Retina (tissue), 1 donor: ENCODE results near the gene AUTS2.
"Not testable (repeated sequence)": the region's sequence is repeated elsewhere in the genome, so short reads cannot be mapped to it uniquely, and the experiment has no call there.

ENCODE experiments used
- DNase-seq: peaks from one replicate; pipeline ENCODE4 v3.0.0-alpha.2; 2016

The AUTS2 gene

DNA sequence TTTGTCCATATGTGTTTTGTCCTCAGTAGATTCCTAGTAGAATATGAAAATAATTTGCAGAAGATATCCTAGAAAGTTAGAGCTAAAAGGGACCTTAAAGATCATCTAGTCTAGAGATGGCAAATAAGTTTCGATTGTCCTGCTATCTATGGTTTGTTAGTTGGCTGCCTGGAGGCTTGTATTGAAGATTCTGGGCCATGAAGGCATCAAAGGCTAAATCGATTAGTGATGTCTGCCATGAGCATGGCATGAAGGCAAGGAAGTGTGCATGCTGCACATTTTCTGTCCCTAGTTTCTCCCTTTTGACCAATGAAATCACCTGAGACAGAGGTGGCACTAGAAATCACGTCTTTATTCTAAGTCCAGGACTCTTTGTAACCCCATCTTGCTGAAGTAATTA, 979.9 kb downstream of the AUTS2 start:
- no peak for DNase-seq

DNA sequence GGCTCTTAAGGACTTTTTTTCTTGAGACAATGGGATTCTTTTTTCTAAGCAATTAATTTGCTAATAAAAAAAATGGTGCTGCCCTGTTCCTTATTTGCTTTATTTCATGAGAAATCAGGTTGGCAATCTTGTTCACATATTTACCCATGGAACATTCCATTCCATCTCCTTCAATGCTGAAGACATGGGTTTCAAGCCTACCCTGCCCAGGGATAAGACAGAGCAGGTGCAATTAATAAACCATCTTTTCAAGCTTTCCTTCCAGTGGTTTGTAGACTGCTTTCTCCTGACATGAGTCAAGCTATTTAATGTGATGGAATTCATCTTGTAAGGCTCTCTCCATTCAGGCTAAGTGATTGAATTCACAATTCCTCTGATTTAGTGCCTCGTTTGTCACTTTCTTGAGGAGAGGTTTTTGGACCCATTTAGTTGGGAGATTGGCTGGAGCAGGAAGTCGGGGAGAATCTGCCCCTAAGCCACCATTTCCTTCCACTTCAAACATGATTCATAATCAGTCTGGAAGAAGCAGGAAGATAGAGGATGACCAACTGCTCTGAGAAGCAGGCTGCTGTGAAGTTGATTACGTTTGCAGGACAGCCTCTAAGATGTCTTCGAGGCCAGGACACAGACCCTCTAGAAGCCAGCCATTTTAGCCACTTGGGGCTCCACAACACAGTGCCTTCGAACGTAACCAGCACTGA, 981.3 kb downstream of the AUTS2 start:
- DNase-seq = no peak

DNA sequence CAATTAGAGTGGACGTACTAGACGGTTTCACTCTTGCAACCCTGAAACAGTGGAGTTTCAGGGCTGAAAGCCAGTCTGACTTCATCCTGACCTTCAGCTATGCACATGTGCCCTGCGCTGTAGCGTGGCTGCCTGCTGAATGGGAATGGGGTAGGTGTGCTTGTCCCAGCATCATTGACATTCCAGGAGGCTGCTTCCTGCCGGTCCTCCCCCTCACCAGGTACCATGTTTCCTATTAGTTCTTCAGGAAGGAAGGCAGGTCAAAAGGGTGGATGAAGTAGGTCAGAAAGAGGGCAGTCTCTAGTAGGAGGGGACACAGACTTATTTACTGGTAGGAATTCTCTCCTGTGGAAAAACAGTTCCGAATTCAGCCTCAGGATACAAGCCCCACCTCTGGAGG, 981.9 kb downstream of the AUTS2 start:
- DNase-seq = no peak

DNA sequence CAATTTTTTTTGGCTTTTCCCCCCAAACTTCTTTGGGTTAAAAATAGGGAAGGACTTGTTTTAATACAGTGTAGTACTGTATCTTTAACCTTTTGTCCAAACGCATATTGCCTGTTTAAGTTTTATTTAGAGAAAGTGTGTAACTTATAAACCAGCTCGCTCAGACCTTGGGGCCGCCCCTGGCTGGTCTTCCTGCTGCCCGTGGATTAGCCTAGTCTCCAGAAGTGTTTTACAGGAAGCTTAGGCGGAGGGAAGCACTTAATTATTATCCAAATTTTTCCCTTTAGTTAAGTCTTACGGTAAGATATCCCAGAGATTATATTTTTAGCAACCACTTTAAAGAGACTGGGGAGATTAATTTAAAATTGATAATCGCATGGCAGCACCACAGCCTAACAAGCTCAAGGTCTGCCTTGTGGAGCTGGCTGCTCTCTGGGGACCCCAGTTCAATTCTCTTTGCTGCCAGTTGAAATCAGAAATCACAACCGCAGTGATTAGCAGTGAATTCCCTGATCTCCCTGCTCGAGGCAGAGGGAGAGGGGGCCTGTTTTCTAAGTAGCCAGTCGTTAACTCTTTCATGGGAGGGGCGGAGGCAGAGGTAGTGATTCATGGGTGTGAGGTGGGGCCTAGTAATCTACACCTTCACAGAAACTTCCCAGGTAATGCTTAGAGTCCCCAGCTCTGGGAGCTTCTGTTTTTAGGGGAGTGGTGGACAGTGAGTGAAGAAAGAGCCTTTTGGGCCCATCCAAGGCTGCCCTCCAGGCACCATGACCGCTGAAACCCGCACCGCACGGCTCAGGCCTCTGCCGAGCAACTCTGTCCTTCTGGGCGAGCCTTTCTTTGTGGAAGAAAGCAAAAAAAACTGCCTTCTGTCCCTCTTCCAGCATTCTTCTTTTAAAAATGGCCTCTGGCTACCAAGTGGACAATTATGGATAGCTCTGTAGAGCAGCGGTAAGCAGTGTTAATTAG, 984.9 kb downstream of the AUTS2 start:
- DNase-seq = peak; percentile 78

DNA sequence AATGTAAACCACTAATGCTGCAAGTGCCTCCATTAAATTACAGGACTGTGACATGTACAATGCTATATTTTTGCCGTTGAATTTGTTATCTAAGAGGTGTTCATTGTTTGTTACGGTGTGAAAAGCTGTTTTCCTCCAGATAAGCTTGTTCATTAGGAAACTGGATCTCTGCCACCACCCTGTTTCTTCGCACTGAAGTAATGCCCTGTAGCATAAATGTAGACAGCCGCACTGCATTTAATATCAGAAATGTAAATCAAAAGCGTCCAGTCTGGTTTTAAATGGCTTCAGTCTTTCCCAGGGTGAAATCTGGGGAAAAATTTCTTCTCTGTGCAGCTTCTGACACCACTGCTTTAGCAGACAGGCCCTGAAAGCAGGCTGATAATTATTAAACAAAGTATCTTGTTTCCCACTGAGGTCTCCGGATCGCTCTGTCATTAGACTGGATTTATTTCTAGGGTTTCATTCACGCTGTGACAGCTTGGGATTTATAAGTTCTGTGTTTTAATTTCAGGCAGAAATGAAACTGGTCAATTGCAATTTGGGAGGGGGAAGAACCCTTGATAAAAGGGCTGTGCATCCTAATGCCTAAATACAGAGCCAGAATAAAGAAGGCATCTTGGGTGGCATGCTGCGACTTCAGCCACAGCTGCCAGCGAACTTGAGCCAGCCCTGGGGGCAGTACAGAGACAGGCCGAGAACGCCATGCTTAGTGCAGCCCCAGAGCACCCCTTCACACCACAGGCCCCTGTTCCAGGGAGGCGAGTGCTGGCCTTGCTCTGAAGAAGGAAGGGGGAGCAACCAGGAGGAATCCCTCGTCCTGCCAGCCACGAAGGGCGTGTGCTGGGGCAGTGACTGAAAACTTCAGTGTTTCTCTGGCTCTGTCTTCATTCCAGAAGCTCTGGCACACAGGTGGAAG, 985.9 kb downstream of the AUTS2 start:
- DNase-seq = peak; percentile 41

DNA sequence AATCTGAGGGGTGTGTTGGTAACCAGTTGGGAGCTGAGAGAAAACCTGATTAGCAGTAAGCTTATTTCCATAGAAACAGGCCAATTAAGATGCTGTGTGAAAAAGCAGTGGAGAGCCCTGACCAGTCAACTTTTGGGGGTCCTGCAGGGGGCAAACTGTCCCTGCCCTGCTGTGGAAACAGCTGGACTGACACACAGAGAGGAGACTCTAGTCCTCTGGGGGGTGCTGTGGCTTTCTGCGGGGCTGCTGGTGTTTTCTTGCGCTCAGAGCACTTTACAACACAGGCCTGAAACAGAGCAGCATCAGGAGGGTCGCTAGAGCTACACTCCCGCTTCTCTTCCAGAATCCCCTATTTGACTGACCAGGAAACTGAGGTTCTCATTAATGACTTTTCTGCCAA, 986.8 kb downstream of the AUTS2 start:
- DNase-seq = no peak

DNA sequence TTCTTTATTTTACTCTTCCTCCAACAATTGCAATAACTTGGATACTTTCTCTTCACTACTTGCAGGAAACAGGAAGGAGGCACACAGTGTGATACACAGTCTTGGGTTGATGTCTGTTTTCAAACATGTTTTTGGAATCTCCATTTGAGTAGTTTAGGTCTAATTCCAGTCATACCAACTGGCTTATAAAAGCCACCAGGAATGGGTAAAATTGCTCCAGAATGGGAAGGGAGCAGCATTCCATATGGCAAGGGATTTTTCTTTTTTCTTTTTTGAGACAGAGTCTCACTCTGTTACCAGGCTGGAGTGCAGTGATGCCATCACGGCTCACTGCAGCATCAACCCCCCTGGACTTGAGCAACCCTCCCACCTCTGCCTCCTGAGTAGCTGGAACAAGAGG, 988.5 kb downstream of the AUTS2 start:
- DNase-seq = no peak

DNA sequence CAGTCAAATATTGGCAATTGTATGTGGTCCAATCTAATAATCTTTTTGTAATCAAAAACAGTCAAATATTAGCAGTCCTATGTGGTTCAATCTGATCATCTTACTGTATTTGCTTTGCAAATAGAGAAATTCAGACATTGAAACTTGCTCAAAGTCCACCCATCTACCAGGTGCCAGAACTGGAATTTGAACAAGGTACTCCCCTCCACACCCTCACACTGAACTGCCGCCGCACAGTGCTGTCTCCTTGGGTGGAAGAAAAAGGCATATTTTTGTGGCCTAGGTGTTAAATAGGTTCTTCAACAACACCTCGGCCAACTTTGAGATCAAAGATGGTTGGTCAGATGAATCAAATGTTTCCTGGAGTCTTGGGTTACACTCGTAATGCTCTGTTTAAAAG, 989.5 kb downstream of the AUTS2 start:
- DNase-seq = no peak

DNA sequence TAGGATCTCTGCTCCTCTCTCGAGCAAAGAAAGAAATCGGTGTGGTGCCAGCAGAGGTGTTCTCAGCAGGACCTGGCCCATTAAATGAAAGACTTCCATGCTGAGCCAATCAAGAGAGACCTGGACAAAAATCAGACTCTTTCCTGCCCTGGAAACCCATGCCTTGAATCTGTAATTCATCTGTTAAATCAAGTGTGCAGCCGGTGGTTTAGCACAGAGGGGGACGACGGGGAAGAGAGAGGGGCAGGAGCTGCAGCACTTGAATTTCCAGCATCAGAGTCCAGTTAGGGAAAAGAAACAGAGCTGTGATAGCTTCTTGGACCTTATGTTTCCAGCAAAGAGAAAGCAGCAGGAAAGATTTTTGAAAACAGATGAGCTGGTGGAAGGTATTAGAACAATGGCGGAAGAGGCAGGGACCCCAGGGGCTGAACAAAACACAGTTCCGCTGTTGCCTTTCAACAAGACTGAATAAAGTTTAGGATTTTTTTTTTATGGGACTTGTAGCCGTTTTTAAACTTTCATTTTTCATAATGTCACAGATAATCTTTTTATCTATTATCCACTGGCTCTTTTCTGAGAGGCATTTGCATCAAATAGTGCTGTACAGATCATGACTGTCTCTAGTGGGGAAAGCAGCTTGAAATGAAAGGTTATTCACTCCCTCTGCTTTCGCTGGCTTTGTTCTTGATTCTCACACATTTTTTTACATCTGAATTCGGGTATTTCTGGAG, 990.1 kb downstream of the AUTS2 start:
- DNase-seq = peak; percentile 45

DNA sequence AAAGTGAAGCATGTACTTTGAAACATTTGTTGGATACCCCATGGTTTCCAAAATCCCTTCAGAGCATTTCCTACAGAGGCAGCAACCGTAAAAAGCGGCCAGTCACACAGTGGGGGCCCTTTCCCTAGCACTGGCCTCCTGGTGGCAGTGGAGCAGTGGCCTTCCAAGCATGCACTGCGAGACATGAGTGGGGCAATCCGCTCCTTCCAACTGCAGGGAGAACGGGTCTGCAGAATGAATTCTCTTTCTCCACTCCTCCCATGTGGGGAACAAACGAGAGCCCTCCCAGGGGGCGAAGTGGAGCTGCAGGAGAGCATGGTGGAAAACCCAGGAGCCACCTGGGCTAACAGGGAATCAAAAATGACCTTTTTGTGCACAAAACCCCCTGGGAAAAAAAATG, 990.7 kb downstream of the AUTS2 start:
- DNase-seq = no peak

DNA sequence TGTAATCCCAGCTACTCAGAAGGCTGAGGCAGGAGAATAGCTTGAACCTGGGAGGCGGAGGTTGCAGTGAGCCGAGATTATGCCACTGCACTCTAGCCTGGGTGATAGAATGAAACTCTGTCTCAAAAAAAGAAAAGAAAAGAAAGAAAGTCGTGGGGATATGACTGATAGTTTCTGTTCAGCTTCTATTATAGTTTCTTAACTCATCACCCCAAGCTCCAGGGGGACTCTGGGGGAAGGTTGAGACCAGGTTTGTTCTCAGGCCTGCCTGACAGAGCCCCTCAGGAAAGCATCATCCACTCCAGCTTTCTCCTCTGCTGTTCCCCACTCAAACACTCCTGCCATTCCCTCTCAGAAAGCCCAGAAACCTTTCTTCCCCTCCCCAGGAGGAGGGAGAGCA, 991.3 kb downstream of the AUTS2 start:
- no peak for DNase-seq

DNA sequence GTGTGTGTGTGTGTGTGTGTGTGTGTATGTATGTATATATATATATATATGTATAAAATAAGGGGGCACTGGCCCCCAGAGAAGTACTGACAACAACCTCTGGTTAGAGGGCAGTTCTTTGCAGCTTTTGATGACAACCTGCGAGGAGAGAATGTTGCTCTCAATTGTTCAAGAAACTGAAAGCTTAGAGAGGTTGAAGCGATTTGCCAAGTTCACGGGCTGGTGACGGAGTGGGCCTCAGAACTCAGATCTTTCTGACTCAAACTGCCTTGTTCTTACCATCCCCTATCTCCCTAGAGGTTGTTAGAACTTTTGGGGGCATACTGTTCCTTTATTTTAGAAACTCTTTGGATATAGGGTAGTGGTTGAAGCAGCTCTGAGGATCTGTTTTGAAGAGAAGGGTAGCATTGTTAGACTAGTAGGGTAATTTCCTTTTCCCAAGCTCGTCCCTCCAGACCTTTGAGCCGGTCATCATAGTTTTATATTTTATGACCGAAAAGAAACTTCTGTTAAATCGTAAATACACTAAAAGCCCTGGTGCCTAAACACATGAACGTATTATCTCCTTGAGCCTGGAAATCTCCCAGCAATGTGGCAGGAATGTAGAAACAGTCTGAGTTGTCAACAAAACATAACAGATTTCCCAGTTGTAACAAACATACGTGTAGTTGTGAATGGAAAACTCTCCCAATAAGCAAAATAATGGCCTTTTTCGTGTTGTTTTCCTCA, 992.0 kb downstream of the AUTS2 start:
- DNase-seq = no peak

DNA sequence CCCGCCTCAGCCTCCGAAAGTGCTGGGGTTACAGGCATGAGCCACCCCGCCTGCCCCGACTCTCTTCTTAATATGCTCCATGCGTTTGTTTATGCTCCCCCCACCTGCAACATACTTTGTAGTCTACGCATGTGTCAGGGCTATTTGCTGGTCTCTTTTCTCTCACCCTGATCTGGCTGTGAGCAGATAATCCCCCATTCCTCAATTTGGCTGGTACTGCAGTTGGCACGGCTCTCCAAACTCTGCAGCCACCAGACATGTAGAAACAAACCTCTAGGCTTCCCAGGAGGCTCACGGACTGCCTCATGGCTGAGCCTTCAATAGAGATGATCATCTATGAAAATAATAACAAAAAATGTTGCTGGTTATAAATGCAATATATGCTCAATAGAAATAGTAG, 993.4 kb downstream of the AUTS2 start:
- no peak for DNase-seq

DNA sequence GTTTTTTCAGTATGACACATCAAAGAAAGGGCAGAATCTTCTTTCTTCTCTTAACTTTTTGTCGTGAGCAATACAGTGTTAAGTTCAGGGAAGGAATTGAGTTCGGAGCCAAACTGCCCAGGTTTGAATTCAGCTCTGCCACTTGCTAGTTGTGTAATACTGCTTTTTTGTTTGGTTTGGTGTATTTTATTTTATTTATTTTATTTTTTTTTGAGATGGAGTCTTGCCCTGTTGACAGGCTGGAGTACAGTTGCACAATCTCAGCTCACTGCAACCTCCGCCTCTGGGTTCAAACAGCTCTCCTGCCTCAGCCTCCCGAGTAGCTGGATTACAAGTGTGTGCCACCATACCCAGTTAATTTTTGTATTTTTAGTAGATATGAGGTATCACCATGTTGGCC, 993.9 kb downstream of the AUTS2 start:
- no peak for DNase-seq

DNA sequence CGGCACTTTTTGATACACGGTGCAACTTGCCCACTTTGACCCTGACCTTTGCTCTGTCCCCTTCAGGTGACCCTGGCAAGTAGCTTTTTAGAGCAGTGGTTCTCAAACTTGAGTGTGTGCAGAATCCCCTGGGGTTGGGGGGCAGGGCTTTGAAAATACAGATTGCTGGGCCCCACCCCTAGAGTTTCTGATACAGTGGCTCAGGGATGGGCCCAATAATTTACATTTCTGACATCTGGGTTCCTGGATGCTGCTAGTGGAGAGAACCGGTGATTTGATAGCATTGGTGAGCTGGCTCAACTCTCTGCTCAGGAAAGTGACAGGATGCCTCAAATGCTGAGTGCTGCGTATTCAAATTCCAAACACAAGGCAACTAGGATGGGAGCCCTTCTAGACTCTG, 995.9 kb downstream of the AUTS2 start:
- no peak for DNase-seq

DNA sequence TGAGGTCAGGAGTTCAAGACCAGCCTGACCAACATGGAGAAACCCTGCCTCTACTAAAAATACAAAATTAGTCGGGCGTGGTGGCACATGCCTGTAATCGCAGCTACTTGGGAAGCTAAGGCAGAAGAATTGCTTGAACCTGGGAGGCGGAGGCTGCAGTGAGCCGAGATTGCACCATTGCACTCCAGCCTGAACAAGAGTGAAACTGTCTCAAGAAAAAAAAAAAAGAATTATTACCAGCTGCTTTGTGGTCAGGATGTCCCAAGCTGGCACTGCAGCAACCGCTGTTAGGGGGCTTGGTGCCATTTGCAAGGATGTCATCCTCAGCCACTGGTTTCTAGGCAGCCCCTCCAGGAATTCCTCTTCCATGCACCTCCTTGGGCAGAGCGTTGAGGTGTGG, 996.6 kb downstream of the AUTS2 start:
- not testable (repeated sequence) for DNase-seq

DNA sequence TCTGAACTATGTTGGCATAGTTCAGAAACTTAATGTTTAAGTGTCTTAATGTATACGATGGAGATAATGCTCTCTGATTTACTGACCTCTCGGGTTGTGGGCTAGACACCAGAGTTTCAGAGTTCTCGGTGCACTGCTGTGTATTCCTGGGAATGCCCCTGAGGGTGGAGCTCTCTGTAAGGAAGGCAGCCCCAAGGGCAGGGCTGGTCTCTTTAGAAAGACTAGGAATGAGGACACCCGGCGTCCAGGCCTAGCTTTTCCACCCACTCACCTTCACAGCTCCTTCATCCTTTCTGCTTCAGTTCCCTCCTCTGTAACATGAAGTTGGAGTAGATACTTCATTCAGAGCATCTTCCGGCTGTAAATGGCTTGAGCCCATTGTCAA, 997.1 kb downstream of the AUTS2 start:
- peak; percentile 33 for DNase-seq

DNA sequence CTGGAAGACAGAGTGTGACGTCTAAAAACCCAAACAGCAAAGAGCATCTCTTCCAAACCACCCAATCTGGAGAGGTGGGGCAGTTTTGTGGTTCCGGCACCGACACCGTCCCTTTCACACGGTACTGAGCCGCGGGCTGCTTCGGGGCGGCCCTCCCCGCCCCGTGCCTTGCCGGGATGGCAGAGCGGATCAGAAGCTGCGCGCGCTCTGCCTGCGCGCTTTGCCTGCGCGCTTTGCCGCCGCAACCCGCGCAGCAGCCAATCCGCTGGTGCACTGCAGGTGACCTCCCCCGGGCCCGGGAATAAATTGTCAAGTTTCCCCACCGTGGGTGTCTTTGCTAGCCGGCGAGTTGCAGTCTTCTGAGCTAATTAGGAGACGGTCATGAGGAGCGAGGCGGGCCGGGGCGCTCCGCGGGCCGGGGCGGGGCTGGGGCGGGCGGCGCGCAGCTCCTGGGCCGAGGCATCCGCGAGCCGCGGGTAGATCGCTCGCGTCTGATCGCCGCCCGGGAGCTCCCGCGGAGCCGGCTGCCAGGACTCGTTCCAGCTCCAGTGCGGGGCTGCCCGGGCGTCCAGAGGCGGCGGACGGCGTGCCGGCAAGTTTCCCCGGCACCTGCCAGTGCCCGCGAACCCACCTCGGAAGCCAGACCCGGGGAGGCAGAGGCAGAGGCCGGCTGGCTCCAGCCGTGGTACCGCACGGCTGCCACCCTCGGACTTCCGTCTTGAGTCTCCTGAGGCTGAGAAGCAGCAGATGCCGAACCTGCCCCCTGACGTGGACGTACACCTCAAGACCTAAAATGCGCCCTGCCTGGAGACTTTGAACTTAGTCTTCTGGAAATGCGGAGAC, 997.7 kb downstream of the AUTS2 start:
- DNase-seq = peak; percentile 75

DNA sequence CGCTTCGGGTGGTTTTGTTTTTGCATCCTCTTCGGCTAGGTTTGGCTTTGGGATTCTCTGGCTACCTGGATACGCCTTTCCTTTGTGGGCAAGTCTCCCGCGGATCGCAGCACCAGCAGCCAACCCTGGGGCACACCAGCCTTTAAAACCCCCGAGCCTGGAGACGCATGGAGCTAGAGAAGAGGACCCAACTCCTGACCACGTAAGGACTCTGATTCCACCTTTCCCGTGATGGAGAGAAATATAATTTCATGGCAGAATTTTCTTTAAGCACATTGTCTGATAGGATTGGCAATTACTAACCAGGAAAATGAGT, 998.3 kb downstream of the AUTS2 start:
- DNase-seq = no peak

DNA sequence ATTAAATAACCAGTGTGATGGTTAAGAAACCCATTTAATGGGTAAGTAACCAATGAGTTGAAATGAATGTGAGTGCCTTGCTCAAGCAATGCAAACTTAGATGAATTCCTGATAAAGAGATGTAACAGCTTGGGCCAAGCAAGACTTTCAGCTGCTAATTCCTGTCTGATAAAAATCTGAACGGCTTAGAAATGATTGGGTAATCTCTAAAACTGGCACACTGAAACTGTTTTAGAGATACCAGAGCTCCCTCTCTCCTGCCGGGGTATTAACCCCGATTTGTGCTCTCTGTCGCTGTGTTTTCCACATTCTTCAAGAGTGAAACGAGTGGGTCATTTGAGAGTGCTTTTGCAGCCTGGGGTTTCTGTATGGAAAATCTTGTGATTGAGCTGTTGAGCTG, 998.8 kb downstream of the AUTS2 start:
- DNase-seq = no peak

DNA sequence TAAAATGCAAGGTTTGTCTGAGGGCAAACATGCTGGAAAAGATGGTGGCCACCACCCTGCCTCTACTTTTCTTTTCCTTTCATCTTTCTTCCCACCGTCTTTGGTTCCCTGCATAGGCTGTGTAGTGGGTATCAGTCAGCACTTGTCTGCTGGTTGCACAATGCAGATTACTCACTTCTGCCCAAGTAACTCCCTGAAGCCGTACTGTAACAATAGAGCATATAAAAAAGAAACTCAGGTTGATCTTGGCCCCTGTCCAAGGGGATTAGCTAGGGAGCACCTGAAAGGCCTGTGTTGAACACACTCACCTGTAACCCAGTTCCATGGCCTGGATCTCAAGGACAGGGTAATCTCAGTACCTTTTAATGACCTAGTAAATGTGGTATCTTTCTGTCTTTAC, 1000.7 kb downstream of the AUTS2 start:
- no peak for DNase-seq
